GM21529 (cell line): Measurements from ENCODE around the gene PRKCA.

Experiments
- ATAC-seq: cut with Tn5 transposase; IDR thresholded peaks from one replicate; pipeline ENCODE4 v1.9.1; 2021; ENCODE audit not compliant: unreplicated experiment

The PRKCA gene

GRCh38 chr17:66667491-66668030, 365.1 kb downstream of the PRKCA start:
- ATAC-seq: no peak

GRCh38 chr17:66670206-66670605, 367.8 kb downstream of the PRKCA start:
- ATAC-seq: no peak

GRCh38 chr17:66671156-66671555, 368.7 kb downstream of the PRKCA start:
- ATAC-seq: no peak

GRCh38 chr17:66673668-66674276, 371.4 kb downstream of the PRKCA start:
- ATAC-seq: no peak

GRCh38 chr17:66675273-66675990, 373.0 kb downstream of the PRKCA start:
- ATAC-seq: no peak

- no peak for ATAC-seq
Measured at GRCh38 chr17:66675991-66676371, 373.6 kb downstream of the PRKCA start.

- ATAC-seq: no peak
Measured at GRCh38 chr17:66676421-66676820, 374.0 kb downstream of the PRKCA start.

GRCh38 chr17:66677201-66677981, 375.0 kb downstream of the PRKCA start:
- ATAC-seq: no peak

- ATAC-seq: no peak
Measured at GRCh38 chr17:66678061-66678460, 375.6 kb downstream of the PRKCA start.

GRCh38 chr17:66678827-66679226, 376.4 kb downstream of the PRKCA start:
- no peak for ATAC-seq

GRCh38 chr17:66679631-66680517, 377.5 kb downstream of the PRKCA start:
- no peak for ATAC-seq

GRCh38 chr17:66682283-66682682, 379.9 kb downstream of the PRKCA start:
- ATAC-seq: no peak

GRCh38 chr17:66684261-66684660, 381.8 kb downstream of the PRKCA start:
- no peak for ATAC-seq

GRCh38 chr17:66684731-66685130, 382.3 kb downstream of the PRKCA start:
- no peak for ATAC-seq

GRCh38 chr17:66686601-66687000, 384.2 kb downstream of the PRKCA start:
- no peak for ATAC-seq

- no peak for ATAC-seq
Measured at GRCh38 chr17:66687570-66688284, 385.3 kb downstream of the PRKCA start.

- ATAC-seq: no peak
Measured at GRCh38 chr17:66689221-66689620, 386.8 kb downstream of the PRKCA start.

GRCh38 chr17:66690166-66690565, 387.8 kb downstream of the PRKCA start:
- ATAC-seq: no peak

- ATAC-seq: no peak
Measured at GRCh38 chr17:66691644-66692420, 389.4 kb downstream of the PRKCA start.

- no peak for ATAC-seq
Measured at GRCh38 chr17:66692421-66692690, 389.9 kb downstream of the PRKCA start.
